K562 (cell line): ENCODE results near the gene TTC38. TPM values are rescaled to one million over a fixed set of nuclear protein-coding genes. Genes with fewer than 3 reads are reported as not detected.
A peak's percentile ranks its signal among the peaks of the same experiment; 100 is the strongest.

ENCODE experiments used
- ATAC-seq: fragments of 200-7000 bp; cut with Tn5 transposase; 3 replicates; pipeline ENCODE4 v1.9.1; 2020; ENCODE audit warnings: moderate library complexity
- BruUV-seq: library from RNA; stranded (reverse); fragments of 400-500 nt; replicated peaks from 2 replicates; lab custom pipeline; 2021; lab: Mats Ljungman, UMichigan
- CTCF ChIA-PET: fragments of 300-600 bp; formaldehyde crosslinking; extraction: SDS; loops from one replicate; lab custom pipeline; 2021; ENCODE audit warnings: low intra/inter-chr PET ratio; lab: Yijun Ruan, JAX
- POLR2A ChIA-PET: fragments of 300-600, 350-650 bp; sonication (Branson Sonifier 250); formaldehyde crosslinking; extraction: SDS; loops from one replicate; lab custom pipeline; 2021; ENCODE audit warnings: antibody characterized with exemption, inconsistent platforms; lab: Yijun Ruan, JAX
- DNase-seq, 4 experiments: peaks; one replicate each; pipeline versions ENCODE4 v3.0.0 to v3.0.0-alpha.2; 2011 to 2018; ENCODE audit warnings: low spot score in 3 of 4, mixed read lengths in 3 of 4; ENCODE audit errors: extremely low read depth in 1 of 4
- FAIRE-seq: peaks from 2 replicates; lab custom pipeline; 2011; peaks lifted over from hg19 to GRCh38; lab: Jason Lieb, UNC
- H2AFZ ChIP-seq: 2 replicates; pipeline ENCODE4 v1.6.0; 2011; ENCODE audit warnings: low read depth, low read length, control low read depth, inconsistent platforms
- H3K27ac ChIP-seq: fragments of 200-600 bp; 3 replicates; pipeline ENCODE4 v1.8.0; 2011; ENCODE audit warnings: low read depth, mild to moderate bottlenecking, control low read depth, inconsistent platforms, low read length, moderate library complexity, mixed read lengths; ENCODE audit errors: extremely low read depth
- H3K27me3 ChIP-seq, 2 experiments: fragments of 300-600 bp in 1 of 2; 2 replicates in 1 of 2; 3 replicates in 1 of 2; pipeline versions ENCODE4 v1.6.0 to v1.8.0; 2011; ENCODE audit warnings: inconsistent platforms in 2 of 2, low read length in 2 of 2, mild to moderate bottlenecking in 1 of 2, mixed read lengths in 1 of 2, moderate library complexity in 1 of 2; ENCODE audit not compliant: control insufficient read depth in 2 of 2, insufficient read depth in 2 of 2
- H3K36me3 ChIP-seq: fragments of 300-600 bp; 3 replicates; pipeline ENCODE4 v1.8.0; 2011; ENCODE audit warnings: mild to moderate bottlenecking, low read length, inconsistent platforms; ENCODE audit not compliant: control insufficient read depth, insufficient read depth
- H3K4me1 ChIP-seq, 2 experiments: fragments of 200-600 bp in 1 of 2; replicated peaks in 1 of 2; 2 replicates in 1 of 2; 3 replicates in 1 of 2; pipeline versions ENCODE4 v1.5.1 to v1.8.0; 2011; ENCODE audit warnings: inconsistent platforms in 2 of 2, low read length in 2 of 2, mild to moderate bottlenecking in 1 of 2, mixed read lengths in 1 of 2, moderate library complexity in 1 of 2; ENCODE audit not compliant: control insufficient read depth in 2 of 2, insufficient read depth in 2 of 2
- H3K4me2 ChIP-seq: 2 replicates; pipeline ENCODE4 v1.6.1; 2011; ENCODE audit warnings: low read length, control low read depth, inconsistent platforms, mixed read lengths; ENCODE audit not compliant: insufficient read depth
- H3K4me3 ChIP-seq: fragments of 200-600 bp; sonication (generic), shearing (Covaris generic); 2 replicates; pipeline ENCODE4 v1.5.1; 2016; ENCODE audit warnings: control low read depth, inconsistent platforms
- H3K79me2 ChIP-seq: fragments of 200-600 bp; 3 replicates; pipeline ENCODE4 v1.8.0; 2011; ENCODE audit warnings: low read length, inconsistent platforms; ENCODE audit not compliant: control insufficient read depth, insufficient read depth
- H3K9ac ChIP-seq, 2 experiments: 2 replicates each; pipeline versions ENCODE4 v1.6.0 to v1.6.1; 2011; ENCODE audit warnings: low read depth in 2 of 2, low read length in 2 of 2, control low read depth in 1 of 2, inconsistent platforms in 1 of 2, mild to moderate bottlenecking in 1 of 2, mixed read lengths in 1 of 2; ENCODE audit not compliant: insufficient read depth in 1 of 2
- H3K9me1 ChIP-seq: one replicate; pipeline ENCODE4 v1.6.0; 2011; ENCODE audit warnings: inconsistent platforms, mild to moderate bottlenecking, low read length, moderate library complexity; ENCODE audit not compliant: control insufficient read depth, insufficient read depth
- H3K9me3 ChIP-seq: replicated peaks from 2 replicates; pipeline ENCODE4 v1.5.1; 2011; ENCODE audit warnings: low read depth, low read length, inconsistent platforms; ENCODE audit not compliant: control insufficient read depth, insufficient read depth
- H4K20me1 ChIP-seq: replicated peaks from 2 replicates; pipeline ENCODE4 v1.6.1; 2011; ENCODE audit warnings: low read length, inconsistent platforms, mixed read lengths; ENCODE audit not compliant: control insufficient read depth, insufficient read depth
- FOSL1 ChIP-seq: fragments of 200-800 bp; sonication (Bioruptor generic); conservative IDR thresholded peaks from 2 replicates; pipeline ENCODE4 v1.6.1; 2016; ENCODE audit warnings: missing genetic modification characterization, missing compliant biosample characterization
- KDM1A ChIP-seq, 2 experiments: fragments of 450-650 bp; IDR thresholded peaks; 2 replicates each; pipeline ENCODE4 v1.6.1; 2016; ENCODE audit warnings: mild to moderate bottlenecking in 2 of 2
- MAX ChIP-seq: sonication (generic); formaldehyde crosslinking; IDR thresholded peaks from 2 replicates; pipeline ENCODE4 v1.9.0; 2022; ENCODE audit warnings: mild to moderate bottlenecking, missing genetic modification reagents
- SIN3B ChIP-seq: fragments of 450-650 bp; IDR thresholded peaks from 2 replicates; pipeline ENCODE4 v1.6.1; 2017; ENCODE audit warnings: low read depth, mild to moderate bottlenecking, moderate library complexity
- ZBTB33 ChIP-seq: sonication (generic); formaldehyde crosslinking; IDR thresholded peaks from 2 replicates; pipeline ENCODE4 v1.8.1; 2023; ENCODE audit warnings: mild to moderate bottlenecking, missing genetic modification reagents
- WGBS: fragments of 100-300 bp; shearing (Covaris generic); methylation state at CpG from one replicate; pipeline ENCODE4 v1.1.6; 2016; ENCODE audit warnings: low coverage, mixed read lengths; ENCODE audit not compliant: insufficient coverage; ENCODE audit errors: missing lambda C conversion rate; 5-methylcytosine and 5-hydroxymethylcytosine counted together
- in situ Hi-C: fragments of 300-500 bp; cut with MboI; formaldehyde crosslinking; loops from 4 replicates; pipeline ENCODE4 v1.15.0; 2018; ENCODE audit warnings: inconsistent platforms, mixed read lengths
- intact Hi-C: fragments of 100-400 bp; cut with micrococcal nuclease; formaldehyde crosslinking; loops from 2 replicates; pipeline ENCODE4 v1.14.2; 2022
- polyA plus RNA-seq, 8 experiments: library from polyadenylated mRNA; depleted of rRNA in 4 of 8; stranded (reverse) in 5 of 8; unstranded in 3 of 8; fragments of >200 nt; fragmentation: Nextera tagmentation in 2 of 8; fragmentation: Illumina TruSeq in 1 of 8; extraction: Ambion mirVana in 2 of 8; extraction: Trizol in 1 of 8; gene quantifications; 2 replicates each; pipeline versions ENCODE4 v1.2.1 to v1.2.3, GENCODE V29; 2011 to 2014; ENCODE audit warnings: inconsistent platforms in 1 of 8, missing spikeins in 1 of 8
- total RNA-seq, 7 experiments: library from RNA; depleted of rRNA in 6 of 7; stranded (reverse); fragments of >200 nt in 6 of 7; fragmentation: Illumina TruSeq in 2 of 7; extraction: Trizol in 2 of 7; gene quantifications; 2 replicates each; pipeline versions ENCODE4 v1.2.1 to v1.2.3, GENCODE V29; 2011 to 2021; ENCODE audit warnings: low replicate concordance in 1 of 7

The TTC38 gene
- total and polyA plus RNA-seq, 9 of the 15 experiments (the other 6 are each of a cell fraction or from before 2014, with no cell fraction given) = 0.84 to 28.4 (median 18.1) TPM

- FAIRE-seq (no peak), ATAC-seq (no peak), DNase-seq (no peak)
- no peak overlapping the region for H2AFZ ChIP-seq
- no peaks in the 10 kb centered on the region for H3K9me3 ChIP-seq
- no peaks in the 10 kb centered on the region for H3K27me3 ChIP-seq
- H3K79me2 ChIP-seq = no peaks in the 10 kb centered on the region
- no peaks in the 10 kb centered on the region for H3K9me1 ChIP-seq
- H3K4me1 ChIP-seq = peaks cover 0 to 10% of the 10 kb centered on the region in 2 experiments; a peak in 2 of 5 replicates
- TF ChIP-seq SIN3B = no peak
- 0 out of 2 replicates have a peak, but pooled peaks have one; percentile 26 for TF ChIP-seq MAX (CRISPR knock-in tag)
- TF ChIP-seq KDM1A (IDR thresholded peaks at IDR 0.05) = peak in 1 of 2 experiments; percentile 37; a peak in 1 of 4 replicates
- TF ChIP-seq FOSL1 (tag) = no peak
- TF ChIP-seq ZBTB33 (CRISPR knock-in tag) = no peak
- intact Hi-C loops = no loop called here
- BruUV-seq = no TSS peak
- ChIA-PET POLR2A (no interaction called here), CTCF (no interaction called here)
- no peak overlapping the region for H3K4me2 ChIP-seq
- no peak overlapping the region for H3K4me3 ChIP-seq
- 76% methylated on average over 7 of the region's 7 CpGs for WGBS
- no peak overlapping the region for H3K27ac ChIP-seq
- H3K9ac ChIP-seq = no peak overlapping the region
- H3K36me3 ChIP-seq = no peaks in the 10 kb centered on the region
- in situ Hi-C loops = no loop called here
- H4K20me1 ChIP-seq = no peaks in the 10 kb centered on the region
Measured at GRCh38 chr22:46225631-46226030, 42.2 kb upstream of the TTC38 start.
